GM21529 (cell line): ENCODE data around the gene THSD7B.
A peak's percentile ranks its signal among the peaks of the same experiment; 100 is the strongest.

Source experiments
- ATAC-seq: cut with Tn5 transposase; IDR thresholded peaks from one replicate; pipeline ENCODE4 v1.9.1; 2021; ENCODE audit not compliant: unreplicated experiment

The THSD7B gene

DNA sequence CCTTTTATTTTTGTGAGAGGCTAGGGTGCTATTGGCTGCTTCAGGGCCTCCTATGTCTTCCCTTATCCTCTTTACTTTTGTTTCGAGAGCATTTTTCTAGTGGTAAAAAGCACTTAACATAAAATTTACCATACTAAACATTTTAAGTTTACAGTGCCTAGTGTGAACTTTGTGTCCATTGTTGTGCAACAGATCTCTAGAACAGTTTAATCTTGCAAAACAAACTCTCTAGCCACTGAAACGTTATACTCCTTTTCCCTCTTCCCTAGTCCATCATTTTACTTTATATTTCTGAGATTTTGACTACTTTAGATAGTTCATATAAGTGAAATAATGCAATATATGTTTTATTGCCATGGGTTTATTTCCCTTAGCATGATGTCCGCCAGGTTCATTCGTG lies 580.6 kb downstream of the THSD7B start:
- no peak for ATAC-seq

GRCh38 chr2:137348301-137348700 lies 583.0 kb downstream of the THSD7B start:
- ATAC-seq: no peak

GRCh38 chr2:137357634-137358033 lies 592.3 kb downstream of the THSD7B start:
- no peak for ATAC-seq

- no peak for ATAC-seq
These were observed 602.0 kb downstream of the THSD7B start for GRCh38 chr2:137367361-137367760.

GRCh38 chr2:137369106-137369505 lies 603.8 kb downstream of the THSD7B start:
- no peak for ATAC-seq

DNA sequence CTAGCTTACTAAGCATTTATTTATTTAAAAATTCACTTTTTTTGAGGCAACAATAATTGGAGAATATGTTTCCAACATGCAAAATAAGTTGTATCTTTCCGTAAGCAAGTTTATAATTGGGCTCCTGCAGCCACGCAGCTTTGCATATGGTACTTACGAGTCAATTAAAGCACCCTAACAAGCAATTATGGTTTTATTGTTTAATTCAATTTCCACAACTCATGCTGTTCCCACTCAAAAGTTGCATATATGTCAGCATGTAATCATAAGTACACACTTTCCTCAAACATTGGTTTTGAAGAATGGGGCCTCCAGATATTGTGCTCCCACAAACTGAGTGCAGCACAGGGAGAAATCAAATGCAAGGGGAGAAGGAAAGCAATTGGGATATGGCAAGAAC lies 613.8 kb downstream of the THSD7B start:
- no peak for ATAC-seq

DNA sequence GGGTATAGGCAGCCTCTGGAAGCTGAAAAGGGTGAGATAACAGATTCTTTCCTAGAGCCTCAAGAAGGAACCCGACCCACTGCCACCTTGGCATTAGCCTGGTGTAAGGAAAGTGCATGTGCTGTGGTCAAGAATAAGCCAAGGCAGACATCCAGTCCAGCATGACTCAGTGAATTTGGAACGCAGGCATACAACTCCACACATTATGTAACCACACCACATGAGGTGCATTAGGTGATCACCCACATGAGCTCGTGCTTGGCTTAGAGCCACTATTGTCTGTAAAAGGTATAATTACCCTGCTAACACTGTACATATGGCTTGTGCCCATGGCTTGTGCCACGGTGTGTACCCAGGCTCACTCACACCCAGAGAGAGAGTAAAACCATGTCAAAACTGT lies 615.3 kb downstream of the THSD7B start:
- ATAC-seq: no peak

GRCh38 chr2:137381731-137382130 lies 616.4 kb downstream of the THSD7B start:
- no peak for ATAC-seq

DNA sequence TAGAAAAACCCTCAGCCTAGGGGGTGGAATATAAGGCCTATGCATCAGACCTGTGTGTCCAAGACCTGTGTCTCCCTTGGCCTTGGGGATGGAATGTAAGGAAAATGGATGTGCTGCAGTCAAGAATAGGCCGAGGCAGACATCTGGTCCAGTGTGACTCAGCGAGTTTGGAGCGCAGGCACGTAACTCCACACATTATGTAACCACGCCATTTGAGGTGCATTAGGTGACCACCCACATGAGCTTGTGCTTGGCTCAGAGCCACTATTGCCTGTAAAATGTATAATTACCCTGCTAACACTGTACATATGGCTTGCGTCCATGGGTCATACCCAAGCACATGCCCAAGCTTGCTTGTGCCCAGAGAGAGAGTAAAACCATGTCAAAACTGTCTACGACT lies 618.0 kb downstream of the THSD7B start:
- no peak for ATAC-seq

- ATAC-seq: no peak
These were observed 621.7 kb downstream of the THSD7B start for GRCh38 chr2:137387044-137387443.

GRCh38 chr2:137405496-137405895 lies 640.2 kb downstream of the THSD7B start:
- ATAC-seq: no peak

- no peak for ATAC-seq
These were observed 646.2 kb downstream of the THSD7B start for GRCh38 chr2:137411585-137411984.

GRCh38 chr2:137420744-137421143 lies 655.4 kb downstream of the THSD7B start:
- ATAC-seq: no peak

DNA sequence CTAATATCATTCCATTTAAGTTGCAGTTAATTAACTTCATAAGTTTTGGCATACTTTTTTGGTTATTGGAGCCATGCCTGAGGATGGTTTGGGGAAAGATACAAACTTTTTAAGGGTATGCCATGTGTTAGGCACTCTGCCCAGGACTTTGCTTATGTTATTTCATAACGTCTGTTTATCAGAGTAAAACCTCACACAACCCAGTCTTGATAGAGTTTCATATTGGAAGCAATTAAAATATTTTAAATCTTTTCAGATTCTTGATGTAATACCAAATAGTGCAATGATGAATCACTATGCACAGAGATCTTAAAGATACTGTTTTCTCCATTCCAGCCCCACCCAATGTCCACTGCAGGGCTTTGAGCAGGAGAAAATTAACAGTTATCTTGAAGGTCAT lies 669.8 kb downstream of the THSD7B start:
- ATAC-seq: no peak

GRCh38 chr2:137437386-137437785 lies 672.0 kb downstream of the THSD7B start:
- no peak for ATAC-seq

DNA sequence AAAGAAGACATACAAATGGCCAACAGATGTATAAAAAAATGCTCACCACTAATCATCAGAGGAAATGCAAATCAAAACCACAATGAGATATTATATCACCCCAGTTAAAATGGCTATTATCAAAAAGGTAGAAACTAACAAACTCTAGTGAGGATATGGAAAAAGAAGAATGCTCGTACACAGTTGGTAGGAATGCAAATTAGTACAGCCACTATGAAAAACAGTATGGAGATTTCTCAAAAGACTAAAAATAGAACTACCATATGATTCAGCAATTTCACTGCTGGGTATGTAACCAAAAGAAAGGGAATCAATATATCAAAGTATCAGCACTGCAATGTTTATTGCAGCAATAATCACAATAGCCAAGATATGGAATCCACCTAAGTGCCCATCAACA lies 679.6 kb downstream of the THSD7B start:
- no peak for ATAC-seq

- ATAC-seq: no peak
These were observed 684.1 kb downstream of the THSD7B start for GRCh38 chr2:137449454-137449853.

GRCh38 chr2:137454886-137455285 lies 689.5 kb downstream of the THSD7B start:
- no peak for ATAC-seq

GRCh38 chr2:137467246-137467862 lies 702.0 kb downstream of the THSD7B start:
- ATAC-seq: peak; percentile 96

DNA sequence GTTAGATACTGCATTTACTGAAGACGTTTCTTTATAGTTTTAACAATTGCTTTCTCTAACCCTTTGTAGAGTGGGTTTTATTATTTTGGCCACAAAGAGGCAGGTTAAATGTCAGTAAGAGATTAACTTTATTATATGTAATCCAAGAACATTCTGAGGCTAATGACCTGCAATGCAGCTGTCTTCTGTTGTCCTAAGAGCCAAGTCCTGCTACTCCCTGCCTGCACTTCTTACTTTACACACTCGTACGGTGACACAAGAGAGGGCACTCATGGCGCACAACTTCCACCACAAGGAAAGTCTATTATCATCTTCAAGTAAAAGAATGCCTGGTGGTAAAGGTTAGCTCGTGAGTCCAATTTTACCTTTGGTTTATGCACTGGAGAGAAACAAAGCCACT lies 727.9 kb downstream of the THSD7B start:
- no peak for ATAC-seq

DNA sequence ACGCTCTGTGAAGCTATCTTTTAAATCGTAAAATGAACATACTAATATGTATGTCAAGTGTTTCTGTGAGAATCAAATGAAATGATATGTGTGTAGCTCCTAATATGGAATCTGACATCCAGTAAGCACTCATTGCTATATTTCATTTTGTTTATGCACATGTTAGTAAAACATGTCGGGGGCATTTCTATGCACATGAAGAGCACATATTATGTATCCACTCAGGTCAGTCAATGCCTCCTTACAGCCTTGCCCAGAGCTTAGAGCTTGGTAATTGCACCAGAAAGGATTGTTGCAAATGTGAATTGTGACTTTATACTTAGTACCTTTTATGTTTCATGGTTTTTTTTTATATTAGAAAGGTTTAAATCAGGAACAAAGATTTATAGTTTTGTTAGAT lies 735.3 kb downstream of the THSD7B start:
- no peak for ATAC-seq

- ATAC-seq: no peak
These were observed 741.9 kb downstream of the THSD7B start for GRCh38 chr2:137507237-137507636.

DNA sequence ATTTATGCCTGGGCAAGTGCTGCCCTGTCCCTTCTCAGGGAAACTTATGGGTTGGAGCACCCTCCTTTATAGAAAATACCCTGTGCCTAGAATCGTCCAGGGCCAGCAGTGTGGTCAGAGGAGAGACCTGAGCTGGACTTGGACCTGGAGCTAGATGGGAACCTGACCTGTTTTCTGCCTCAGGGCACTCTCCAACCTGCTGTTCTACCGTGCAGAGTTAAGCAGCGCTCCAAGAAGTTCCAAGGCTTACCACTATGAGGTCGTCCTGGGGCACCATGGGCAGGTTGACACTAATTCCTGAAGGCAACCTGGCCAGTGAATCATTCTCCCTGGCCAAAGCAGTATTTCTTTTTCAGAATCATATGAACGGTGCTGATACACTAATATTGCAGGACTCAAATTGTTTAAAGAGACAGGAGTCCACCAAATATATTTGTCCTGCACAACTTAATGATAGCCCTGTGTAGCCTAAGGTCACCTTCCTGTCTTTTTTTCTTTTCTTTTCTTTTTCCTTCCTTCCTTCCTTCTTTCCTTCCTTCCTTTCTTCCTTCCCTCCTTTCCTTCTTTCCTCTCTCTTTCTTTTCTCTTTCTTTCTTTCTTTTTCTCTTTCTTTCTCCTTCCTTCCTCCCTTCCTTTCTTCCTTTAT lies 743.5 kb downstream of the THSD7B start:
- ATAC-seq: no peak
